Endothelial cell of umbilical vein (primary cell): Measurements from ENCODE around the gene CD34.

Source experiments
- MYC ChIP-seq: IDR thresholded peaks from one replicate; pipeline ENCODE4 v1.6.1; 2011; ENCODE audit warnings: mild to moderate bottlenecking, low read depth, low read length
- POLR2A ChIP-seq: IDR thresholded peaks from 2 replicates; pipeline ENCODE4 v1.6.1; 2012; ENCODE audit warnings: low read depth, mild to moderate bottlenecking, control low read depth, low read length
- TF ChIP-seq, protein P1 (sequence below), 2 donors: IDR thresholded peaks; 1 replicate in 1 of 2; 2 replicates in 1 of 2; pipeline ENCODE4 v1.5.1; 2011; ENCODE audit warnings: low read length in 2 of 2, mild to moderate bottlenecking in 2 of 2, moderate library complexity in 2 of 2, control low read depth in 1 of 2, inconsistent platforms in 1 of 2, low read depth in 1 of 2; ENCODE audit not compliant: insufficient read depth in 1 of 2; ENCODE audit errors: extremely low read depth in 1 of 2

DNA sequence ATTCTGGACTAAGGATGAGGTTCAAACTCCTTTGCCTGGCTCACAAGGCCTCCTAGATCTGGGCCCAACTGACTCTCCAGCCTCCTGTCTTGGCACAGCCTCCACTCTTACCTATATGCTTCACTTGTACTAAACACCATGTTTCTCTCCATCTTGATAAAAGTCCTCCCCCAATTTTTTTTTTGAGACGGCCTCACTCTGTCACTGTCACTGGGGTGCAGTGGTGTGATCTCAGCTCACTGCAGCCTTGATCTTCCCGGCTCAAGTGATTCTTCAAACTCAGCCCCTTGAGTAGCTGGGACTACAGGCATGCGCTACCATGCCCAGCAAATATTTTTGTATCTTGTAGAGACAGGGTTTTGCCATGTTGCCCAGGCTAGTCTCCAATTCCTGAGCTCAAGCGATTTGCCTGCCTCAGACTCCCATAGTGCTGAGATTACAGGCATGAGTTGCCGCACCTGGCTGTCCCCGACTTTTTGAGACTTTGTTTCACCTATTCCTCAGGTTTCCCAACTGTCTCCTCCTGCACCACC, 39.7 kb downstream of the CD34 start:
- TF ChIP-seq POLR2A (no peak), MYC (no peak)
- TF ChIP-seq, protein P1, sequence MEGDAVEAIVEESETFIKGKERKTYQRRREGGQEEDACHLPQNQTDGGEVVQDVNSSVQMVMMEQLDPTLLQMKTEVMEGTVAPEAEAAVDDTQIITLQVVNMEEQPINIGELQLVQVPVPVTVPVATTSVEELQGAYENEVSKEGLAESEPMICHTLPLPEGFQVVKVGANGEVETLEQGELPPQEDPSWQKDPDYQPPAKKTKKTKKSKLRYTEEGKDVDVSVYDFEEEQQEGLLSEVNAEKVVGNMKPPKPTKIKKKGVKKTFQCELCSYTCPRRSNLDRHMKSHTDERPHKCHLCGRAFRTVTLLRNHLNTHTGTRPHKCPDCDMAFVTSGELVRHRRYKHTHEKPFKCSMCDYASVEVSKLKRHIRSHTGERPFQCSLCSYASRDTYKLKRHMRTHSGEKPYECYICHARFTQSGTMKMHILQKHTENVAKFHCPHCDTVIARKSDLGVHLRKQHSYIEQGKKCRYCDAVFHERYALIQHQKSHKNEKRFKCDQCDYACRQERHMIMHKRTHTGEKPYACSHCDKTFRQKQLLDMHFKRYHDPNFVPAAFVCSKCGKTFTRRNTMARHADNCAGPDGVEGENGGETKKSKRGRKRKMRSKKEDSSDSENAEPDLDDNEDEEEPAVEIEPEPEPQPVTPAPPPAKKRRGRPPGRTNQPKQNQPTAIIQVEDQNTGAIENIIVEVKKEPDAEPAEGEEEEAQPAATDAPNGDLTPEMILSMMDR (IDR thresholded peaks at IDR 0.05; ENCODE audit: extremely low read depth in 1 of 2, insufficient read depth in 1 of 2, low read depth in 1 of 2, low read length in 2 of 2) = no peak
